ENCODE measurements around the gene PHYHIPL. TPM values are rescaled to one million over a fixed set of nuclear protein-coding genes. Genes with fewer than 3 reads are reported as not detected.

Gene PHYHIPL
- total RNA-seq, 2 donors from 2014 or later, result not detected

GRCh38 chr10:59272061-59272460, 95.6 kb downstream of the PHYHIPL start:
- Mint-ChIP-seq H3K27ac (no peak overlapping the region), H3K4me1 (ENCODE audit: low read depth) (no peaks in the 10 kb centered on the region), H3K27me3 (ENCODE audit: low read depth) (no peaks in the 10 kb centered on the region), H3K4me3 (no peak overlapping the region), H3K36me3 (ENCODE audit: insufficient read depth in 2 of 2) (no peaks in the 10 kb centered on the region), H3K9me3 (peaks cover 0 to 2% of the 10 kb centered on the region in 2 donors)
- ATAC-seq (replicated peaks in 1 of 2), result no peak
- DNase-seq, result no peak

GRCh38 chr10:59273445-59273844, 97.0 kb downstream of the PHYHIPL start:
- ATAC-seq (replicated peaks in 1 of 2), result no peak
- Mint-ChIP-seq H3K4me3 (no peak overlapping the region), H3K4me1 (ENCODE audit: low read depth) (no peaks in the 10 kb centered on the region)

GRCh38 chr10:59276133-59276532, 99.7 kb downstream of the PHYHIPL start:
- Mint-ChIP-seq H3K27me3 (ENCODE audit: low read depth) (no peaks in the 10 kb centered on the region), H3K4me3 (no peak overlapping the region), H3K36me3 (ENCODE audit: insufficient read depth in 2 of 2) (no peaks in the 10 kb centered on the region), H3K27ac (no peak overlapping the region), H3K4me1 (ENCODE audit: low read depth) (no peaks in the 10 kb centered on the region), H3K9me3 (no peaks in the 10 kb centered on the region)
- no peak for ATAC-seq (replicated peaks in 1 of 2)
- DNase-seq, result no peak

More at GRCh38 chr10:59273445-59273844, 97.0 kb downstream of the PHYHIPL start:
- Mint-ChIP-seq H3K27me3 (ENCODE audit: low read depth) (no peaks in the 10 kb centered on the region), H3K27ac (no peak overlapping the region), H3K9me3 (no peaks in the 10 kb centered on the region), H3K36me3 (ENCODE audit: insufficient read depth in 2 of 2) (no peaks in the 10 kb centered on the region)
- no peak for DNase-seq

- ATAC-seq (replicated peaks in 1 of 2), result no peak
- H3K4me1 Mint-ChIP-seq (ENCODE audit: low read depth), result no peaks in the 10 kb centered on the region
Measured at GRCh38 chr10:59276919-59277318, 100.5 kb downstream of the PHYHIPL start.

GRCh38 chr10:59279476-59279875, 103.0 kb downstream of the PHYHIPL start:
- H3K9me3 Mint-ChIP-seq, result no peaks in the 10 kb centered on the region
- no peaks in the 10 kb centered on the region for H3K4me1 Mint-ChIP-seq (ENCODE audit: low read depth)
- ATAC-seq (replicated peaks in 1 of 2) (no peak), DNase-seq (no peak)
- peaks cover 3% of the 10 kb centered on the region for H3K27me3 Mint-ChIP-seq (ENCODE audit: low read depth)
- H3K4me3 Mint-ChIP-seq, result no peak overlapping the region
- H3K27ac Mint-ChIP-seq, result no peak overlapping the region
- no peaks in the 10 kb centered on the region for H3K36me3 Mint-ChIP-seq (ENCODE audit: insufficient read depth in 2 of 2)

More at GRCh38 chr10:59276919-59277318, 100.5 kb downstream of the PHYHIPL start:
- no peaks in the 10 kb centered on the region for H3K36me3 Mint-ChIP-seq (ENCODE audit: insufficient read depth in 2 of 2)
- H3K27me3 Mint-ChIP-seq (ENCODE audit: low read depth), result no peaks in the 10 kb centered on the region
- no peak for DNase-seq
- no peaks in the 10 kb centered on the region for H3K9me3 Mint-ChIP-seq
- H3K27ac Mint-ChIP-seq, result no peak overlapping the region
- no peak overlapping the region for H3K4me3 Mint-ChIP-seq

- H3K27me3 Mint-ChIP-seq (ENCODE audit: low read depth), result peaks cover 8% of the 10 kb centered on the region
- peaks cover 2% of the 10 kb centered on the region in 2 donors for H3K9me3 Mint-ChIP-seq
- H3K4me3 Mint-ChIP-seq, result no peak overlapping the region
- no peak overlapping the region for H3K27ac Mint-ChIP-seq
- no peak for ATAC-seq (replicated peaks in 1 of 2)
- no peaks in the 10 kb centered on the region for H3K36me3 Mint-ChIP-seq (ENCODE audit: insufficient read depth in 2 of 2)
- DNase-seq, result no peak
- no peaks in the 10 kb centered on the region for H3K4me1 Mint-ChIP-seq (ENCODE audit: low read depth)
Measured at GRCh38 chr10:59279991-59280505, 103.6 kb downstream of the PHYHIPL start.

- Mint-ChIP-seq H3K27ac (no peak overlapping the region), H3K36me3 (ENCODE audit: insufficient read depth in 2 of 2) (no peaks in the 10 kb centered on the region), H3K4me3 (no peak overlapping the region), H3K9me3 (peaks cover 2 to 3% of the 10 kb centered on the region in 2 donors), H3K4me1 (ENCODE audit: low read depth) (no peaks in the 10 kb centered on the region), H3K27me3 (ENCODE audit: low read depth) (peaks cover 8% of the 10 kb centered on the region)
- no peak for DNase-seq
- no peak for ATAC-seq (replicated peaks in 1 of 2)
Measured at GRCh38 chr10:59281861-59282260, 105.4 kb downstream of the PHYHIPL start.

- H3K9me3 Mint-ChIP-seq, result peaks cover 2 to 3% of the 10 kb centered on the region in 2 donors
- H3K4me1 Mint-ChIP-seq (ENCODE audit: low read depth), result no peaks in the 10 kb centered on the region
- no peak overlapping the region for H3K4me3 Mint-ChIP-seq
- no peak overlapping the region for H3K27ac Mint-ChIP-seq
- H3K27me3 Mint-ChIP-seq (ENCODE audit: low read depth), result peaks cover 8% of the 10 kb centered on the region
- no peaks in the 10 kb centered on the region for H3K36me3 Mint-ChIP-seq (ENCODE audit: insufficient read depth in 2 of 2)
- DNase-seq, result no peak
- ATAC-seq (replicated peaks in 1 of 2), result no peak
Measured at GRCh38 chr10:59283456-59284091, 107.1 kb downstream of the PHYHIPL start.

- H3K4me3 Mint-ChIP-seq, result no peak overlapping the region
- H3K27me3 Mint-ChIP-seq (ENCODE audit: low read depth), result peaks cover 8% of the 10 kb centered on the region
- peaks cover 2 to 3% of the 10 kb centered on the region in 2 donors for H3K9me3 Mint-ChIP-seq
- H3K36me3 Mint-ChIP-seq (ENCODE audit: insufficient read depth in 2 of 2), result no peaks in the 10 kb centered on the region
- no peak for DNase-seq
- H3K27ac Mint-ChIP-seq, result no peak overlapping the region
- ATAC-seq (replicated peaks in 1 of 2), result no peak
- H3K4me1 Mint-ChIP-seq (ENCODE audit: low read depth), result no peaks in the 10 kb centered on the region
Measured at GRCh38 chr10:59284118-59284975, 107.9 kb downstream of the PHYHIPL start.

GRCh38 chr10:59285073-59285472, 108.6 kb downstream of the PHYHIPL start:
- ATAC-seq (replicated peaks in 1 of 2) (no peak), DNase-seq (no peak)
- H3K4me3 Mint-ChIP-seq, result no peak overlapping the region
- peaks cover 8% of the 10 kb centered on the region for H3K27me3 Mint-ChIP-seq (ENCODE audit: low read depth)
- H3K27ac Mint-ChIP-seq, result no peak overlapping the region
- no peaks in the 10 kb centered on the region for H3K36me3 Mint-ChIP-seq (ENCODE audit: insufficient read depth in 2 of 2)
- no peaks in the 10 kb centered on the region for H3K4me1 Mint-ChIP-seq (ENCODE audit: low read depth)
- peaks cover 2 to 3% of the 10 kb centered on the region in 2 donors for H3K9me3 Mint-ChIP-seq

- ATAC-seq (replicated peaks in 1 of 2) (no peak), DNase-seq (no peak)
- Mint-ChIP-seq H3K4me3 (no peak overlapping the region), H3K27ac (no peak overlapping the region), H3K4me1 (ENCODE audit: low read depth) (no peaks in the 10 kb centered on the region), H3K27me3 (ENCODE audit: low read depth) (peaks cover 8% of the 10 kb centered on the region), H3K36me3 (ENCODE audit: insufficient read depth in 2 of 2) (no peaks in the 10 kb centered on the region), H3K9me3 (peaks cover 2 to 3% of the 10 kb centered on the region in 2 donors)
Measured at GRCh38 chr10:59285848-59286247, 109.4 kb downstream of the PHYHIPL start.

- DNase-seq (no peak), ATAC-seq (replicated peaks in 1 of 2) (no peak)
- Mint-ChIP-seq H3K4me3 (no peak overlapping the region), H3K36me3 (ENCODE audit: insufficient read depth in 2 of 2) (no peaks in the 10 kb centered on the region), H3K27me3 (ENCODE audit: low read depth) (peaks cover 8% of the 10 kb centered on the region), H3K9me3 (peaks cover 2 to 3% of the 10 kb centered on the region in 2 donors), H3K27ac (no peak overlapping the region), H3K4me1 (ENCODE audit: low read depth) (no peaks in the 10 kb centered on the region)
Measured at GRCh38 chr10:59287587-59288255, 111.3 kb downstream of the PHYHIPL start.

- Mint-ChIP-seq H3K4me1 (ENCODE audit: low read depth) (no peaks in the 10 kb centered on the region), H3K27ac (no peak overlapping the region), H3K4me3 (no peak overlapping the region), H3K9me3 (peaks cover 0 to 1% of the 10 kb centered on the region in 2 donors), H3K27me3 (ENCODE audit: low read depth) (peaks cover 2% of the 10 kb centered on the region), H3K36me3 (ENCODE audit: insufficient read depth in 2 of 2) (no peaks in the 10 kb centered on the region)
- ATAC-seq (replicated peaks in 1 of 2) (no peak), DNase-seq (no peak)
Measured at GRCh38 chr10:59289853-59290252, 113.4 kb downstream of the PHYHIPL start.

Data from activated T-cell treated with anti-CD3 and anti-CD28 coated beads, Interleukin-2, amount 50 U/mL, for 72 hours (primary cell).